GM12878 (cell line): ENCODE results near the gene SLC30A7. TPM values are rescaled to one million over a fixed set of nuclear protein-coding genes. Genes with fewer than 3 reads are reported as not detected.

Source experiments
- BCL3 ChIP-seq: IDR thresholded peaks from 2 replicates; pipeline ENCODE4 v1.6.1; 2011; ENCODE audit warnings: borderline replicate concordance, low read depth, mild to moderate bottlenecking, moderate library complexity, low read length; ENCODE audit not compliant: insufficient read depth, poor library complexity, severe bottlenecking
- BRCA1 ChIP-seq: IDR thresholded peaks from 2 replicates; pipeline ENCODE4 v1.6.1; 2011; ENCODE audit warnings: low read depth, low read length, improper control_type of control experiment
- IRF5 ChIP-seq: fragments of 450-650 bp; IDR thresholded peaks from 2 replicates; pipeline ENCODE4 v1.6.1; 2017; ENCODE audit warnings: borderline replicate concordance
- NFXL1 ChIP-seq: fragments of 450-650 bp; IDR thresholded peaks from 2 replicates; pipeline ENCODE4 v1.6.1; 2017; ENCODE audit warnings: antibody characterized with exemption, mild to moderate bottlenecking, borderline replicate concordance
- SIN3A ChIP-seq: IDR thresholded peaks from 2 replicates; pipeline ENCODE4 v1.6.1; 2012; ENCODE audit warnings: low read depth, low read length, improper control_type of control experiment
- SMC3 ChIP-seq: IDR thresholded peaks from 2 replicates; pipeline ENCODE4 v1.6.1; 2011; ENCODE audit warnings: low read length, improper control_type of control experiment, borderline replicate concordance
- SREBF1 ChIP-seq: IDR thresholded peaks from 2 replicates; pipeline ENCODE4 v1.6.1; 2012; ENCODE audit warnings: mild to moderate bottlenecking, low read length
- ZBTB11 ChIP-seq: fragments of 450-650 bp; formaldehyde crosslinking; IDR thresholded peaks from 2 replicates; pipeline ENCODE4 v1.5.0; 2022; ENCODE audit warnings: mild to moderate bottlenecking, missing genetic modification characterization
- polyA plus RNA-seq, 11 experiments: library from polyadenylated mRNA; depleted of rRNA in 4 of 11; unstranded in 6 of 11; stranded (reverse) in 5 of 11; fragments of >200 nt; fragmentation: Nextera tagmentation in 4 of 11; fragmentation: Illumina TruSeq in 1 of 11; extraction: Ambion mirVana in 4 of 11; extraction: Trizol in 1 of 11; gene quantifications; 1 replicate in 1 of 11; 2 replicates in 10 of 11; pipeline versions ENCODE4 v1.2.1 to v1.2.3, GENCODE V29; 2011 to 2016; ENCODE audit warnings: inconsistent platforms in 2 of 11, missing spikeins in 2 of 11, low read depth in 1 of 11
- total RNA-seq, 4 experiments: library from RNA; depleted of rRNA in 3 of 4; stranded (reverse); fragments of >200 nt in 3 of 4; fragmentation: Illumina TruSeq in 1 of 4; extraction: Trizol in 1 of 4; gene quantifications; 2 replicates each; pipeline versions ENCODE4 v1.2.1 to v1.2.3, GENCODE V29; 2013 to 2021

SLC30A7 gene
- total and polyA plus RNA-seq, 10 of the 15 experiments (the other 5 are each of a cell fraction or from before 2014, with no cell fraction given) = 4.4 to 23.3 (median 16.9) TPM

GRCh38 chr1:101004670-101005069 is 108.8 kb downstream of the SLC30A7 start (continued):
- no peak for TF ChIP-seq IRF5
- TF ChIP-seq SMC3 = no peak
- TF ChIP-seq BRCA1 = no peak
- no peak for TF ChIP-seq NFXL1
- TF ChIP-seq BCL3 = no peak
- TF ChIP-seq SREBF1 = no peak
- TF ChIP-seq ZBTB11 (CRISPR knock-in tag) = no peak
- TF ChIP-seq SIN3A = no peak
